Thyroid gland (tissue), 4 donors: ENCODE measurements around the gene CKS1B. TPM values are rescaled to one million over a fixed set of nuclear protein-coding genes. Genes with fewer than 3 reads are reported as not detected.

Experiments used
- DNase-seq, 2 donors: peaks; one replicate each; pipeline ENCODE4 v3.0.0-alpha.2; 2019
- H3K27ac ChIP-seq, 3 donors: fragments of 200-600 bp; sonication (generic); 1 replicate in 2 of 3; 2 replicates in 1 of 3; pipeline ENCODE4 v1.5.1; 2016 to 2019; ENCODE audit warnings: mild to moderate bottlenecking in 1 of 3, moderate library complexity in 1 of 3
- H3K27me3 ChIP-seq: fragments of 200-600 bp; sonication (generic); one replicate; pipeline ENCODE4 v1.5.1; 2019
- H3K36me3 ChIP-seq, 2 donors: fragments of 200-600 bp; sonication (generic); one replicate each; pipeline ENCODE4 v1.5.1; 2016 to 2019
- H3K4me1 ChIP-seq, 2 donors: fragments of 200-600 bp; sonication (generic); one replicate each; pipeline ENCODE4 v1.5.1; 2017 to 2019
- H3K4me3 ChIP-seq, 3 donors: fragments of 200-600 bp; sonication (generic); replicated peaks in 1 of 3; 1 replicate in 2 of 3; 2 replicates in 1 of 3; pipeline ENCODE4 v1.5.1; 2016; ENCODE audit warnings: mild to moderate bottlenecking in 1 of 3
- H3K9me3 ChIP-seq: fragments of 200-600 bp; sonication (generic); one replicate; pipeline ENCODE4 v1.5.1; 2017
- POLR2A ChIP-seq, 2 donors: fragments of 450-650 bp; IDR thresholded peaks; one replicate each; pipeline ENCODE4 v1.6.1; 2017; ENCODE audit warnings: antibody characterized with exemption in 2 of 2, mild to moderate bottlenecking in 2 of 2, moderate library complexity in 1 of 2
- WGBS, 2 donors: methylation state at CpG; one replicate each; pipeline ENCODE4 v1.1.5; 2017; 5-methylcytosine and 5-hydroxymethylcytosine counted together
- intact Hi-C: fragments of 100-400 bp; cut with DNase I; formaldehyde crosslinking; loops from one replicate; pipeline ENCODE4 v1.15.1; 2023
- total RNA-seq, 4 donors: library from RNA; depleted of rRNA; stranded (reverse); fragments of >200 nt; gene quantifications; one replicate each; pipeline ENCODE4 v1.2.3, GENCODE V29; 2016
- TF ChIP-seq, protein P1 (sequence below), 6 experiments: fragments of 200-600 bp in 3 of 6; fragments of 450-650 bp in 3 of 6; sonication (generic) in 3 of 6; IDR thresholded peaks; one replicate each; pipeline ENCODE4 v1.5.1; 2016 to 2019; ENCODE audit warnings: antibody characterized with exemption in 6 of 6, mild to moderate bottlenecking in 2 of 6, inconsistent platforms in 1 of 6, moderate library complexity in 1 of 6

Gene CKS1B
- total RNA-seq, 4 donors from 2014 or later, result 14.3 to 29.5 (median 22.6) TPM

GRCh38 chr1:154969246-154969645, 5.2 kb upstream of the CKS1B start:
- H3K4me3 ChIP-seq, result no peak overlapping the region
- peak overlapping the region; percentile 46 to 98 (median 95) for H3K27ac ChIP-seq
- H3K4me1 ChIP-seq, result peaks cover 37 to 51% of the 10 kb centered on the region in 2 donors
- intact Hi-C loops, result no loop called here
- H3K27me3 ChIP-seq, result no peaks in the 10 kb centered on the region
- WGBS, 2 donors, result 58 to 65% methylated on average over 5 of the region's 5 CpGs
- TF ChIP-seq POLR2A (IDR thresholded peaks at IDR 0.05), result no peak
- TF ChIP-seq, protein P1, sequence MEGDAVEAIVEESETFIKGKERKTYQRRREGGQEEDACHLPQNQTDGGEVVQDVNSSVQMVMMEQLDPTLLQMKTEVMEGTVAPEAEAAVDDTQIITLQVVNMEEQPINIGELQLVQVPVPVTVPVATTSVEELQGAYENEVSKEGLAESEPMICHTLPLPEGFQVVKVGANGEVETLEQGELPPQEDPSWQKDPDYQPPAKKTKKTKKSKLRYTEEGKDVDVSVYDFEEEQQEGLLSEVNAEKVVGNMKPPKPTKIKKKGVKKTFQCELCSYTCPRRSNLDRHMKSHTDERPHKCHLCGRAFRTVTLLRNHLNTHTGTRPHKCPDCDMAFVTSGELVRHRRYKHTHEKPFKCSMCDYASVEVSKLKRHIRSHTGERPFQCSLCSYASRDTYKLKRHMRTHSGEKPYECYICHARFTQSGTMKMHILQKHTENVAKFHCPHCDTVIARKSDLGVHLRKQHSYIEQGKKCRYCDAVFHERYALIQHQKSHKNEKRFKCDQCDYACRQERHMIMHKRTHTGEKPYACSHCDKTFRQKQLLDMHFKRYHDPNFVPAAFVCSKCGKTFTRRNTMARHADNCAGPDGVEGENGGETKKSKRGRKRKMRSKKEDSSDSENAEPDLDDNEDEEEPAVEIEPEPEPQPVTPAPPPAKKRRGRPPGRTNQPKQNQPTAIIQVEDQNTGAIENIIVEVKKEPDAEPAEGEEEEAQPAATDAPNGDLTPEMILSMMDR (IDR thresholded peaks at IDR 0.05), result no peak
- no peak for DNase-seq
- peaks cover 22 to 31% of the 10 kb centered on the region in 2 donors for H3K36me3 ChIP-seq
- no peaks in the 10 kb centered on the region for H3K9me3 ChIP-seq

- Histone ChIP-seq H3K27me3 (no peaks in the 10 kb centered on the region), H3K4me1 (peaks cover 37 to 51% of the 10 kb centered on the region in 2 donors), H3K9me3 (no peaks in the 10 kb centered on the region), H3K27ac (peak overlapping the region; percentile 95 to 99 (median 98)), H3K4me3 (peak overlapping the region in 2 of 3 donors; percentile 23 to 38), H3K36me3 (peaks cover 22 to 31% of the 10 kb centered on the region in 2 donors)
- no peak for TF ChIP-seq POLR2A (IDR thresholded peaks at IDR 0.05)
- TF ChIP-seq, protein P1 (IDR thresholded peaks at IDR 0.05), result no peak
- 30 to 32% methylated on average over 19 to 22 of the region's 22 CpGs for WGBS, 2 donors
- DNase-seq, result peak; percentile 63
- intact Hi-C loops, result loop anchor here (5.0 kb wide), 1 partner anchor 82 kb away; the partner anchor contains the start of gene ADAM15
Observed at GRCh38 chr1:154969860-154970452, 4.5 kb upstream of the CKS1B start.

- intact Hi-C loops, result loop anchor here (5.0 kb wide), 1 partner anchor 82 kb away; the partner anchor contains the start of gene ADAM15
- WGBS, 2 donors, result 25 to 27% methylated on average over 10 to 14 of the region's 15 CpGs
- H3K4me3 ChIP-seq, result peak within 1 kb of the TSS in 2 of 3 donors; percentile 23 to 38
- peaks cover 37 to 51% of the 10 kb centered on the region in 2 donors for H3K4me1 ChIP-seq
- peaks cover 15 to 23% of the 10 kb centered on the region in 2 donors for H3K36me3 ChIP-seq
- DNase-seq, result peak; percentile 93 to 95
- H3K27me3 ChIP-seq, result no peaks in the 10 kb centered on the region
- H3K27ac ChIP-seq, result peak within 1 kb of the TSS; percentile 95 to 99 (median 98)
- peak in 1 of 2 donors; percentile 83 for TF ChIP-seq POLR2A (IDR thresholded peaks at IDR 0.05)
- TF ChIP-seq, protein P1 (IDR thresholded peaks at IDR 0.05), result no peak
- H3K9me3 ChIP-seq, result no peaks in the 10 kb centered on the region
Observed at GRCh38 chr1:154970631-154971340, 3.7 kb upstream of the CKS1B start, which contains the start of gene SHC1. SHC1 (minus strand) TSS chr1:154970747; CDS start chr1:154970526, 221 bp downstream.

DNA sequence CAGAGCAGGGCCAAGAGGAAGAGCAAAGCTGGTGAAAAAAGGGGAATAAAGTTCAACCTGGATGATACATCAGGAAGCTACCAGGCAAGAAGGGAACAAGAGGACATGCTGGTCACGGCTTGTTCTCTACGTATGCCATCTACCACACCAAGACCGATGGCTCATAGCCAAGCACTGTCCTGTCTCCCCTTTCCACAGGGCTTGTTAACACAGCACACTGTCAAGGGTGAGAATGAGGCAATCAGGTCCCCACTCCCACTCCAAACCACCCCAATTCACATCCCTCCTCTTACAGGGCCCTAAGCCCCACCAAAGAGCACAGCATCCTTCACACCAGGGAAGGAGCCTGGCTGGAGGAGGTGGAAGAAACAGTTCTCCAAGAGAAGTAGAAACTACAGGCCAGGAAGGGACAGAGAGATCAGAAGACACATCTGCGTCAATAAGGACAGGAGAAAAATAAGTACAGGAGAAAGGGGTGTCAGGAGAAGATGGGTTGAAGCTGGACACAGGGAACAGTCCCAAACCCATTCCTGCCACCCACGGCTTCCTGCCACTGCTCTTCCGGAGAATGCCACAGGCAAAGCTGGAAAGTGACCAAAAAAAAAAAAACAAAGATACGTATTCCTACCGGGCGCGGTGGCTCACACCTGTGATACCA, 3.0 kb upstream of the CKS1B start:
- no peaks in the 10 kb centered on the region for H3K27me3 ChIP-seq
- H3K9me3 ChIP-seq, result no peaks in the 10 kb centered on the region
- peaks cover 10 to 16% of the 10 kb centered on the region in 2 donors for H3K36me3 ChIP-seq
- H3K4me1 ChIP-seq, result peaks cover 37 to 58% of the 10 kb centered on the region in 2 donors
- no peak for TF ChIP-seq POLR2A (IDR thresholded peaks at IDR 0.05)
- TF ChIP-seq, protein P1 (IDR thresholded peaks at IDR 0.05), result no peak
- peak; percentile 47 to 53 for DNase-seq
- 58 to 67% methylated on average over 10 of the region's 10 CpGs for WGBS, 2 donors
- intact Hi-C loops, result loop anchor here (5.0 kb wide), 1 partner anchor 81 kb away; the partner anchor contains the start of gene ADAM15
- H3K27ac ChIP-seq, result peak overlapping the region; percentile 95 to 99 (median 98)
- no peak overlapping the region for H3K4me3 ChIP-seq
